Measurements from ENCODE around the gene COASY. TPM values are rescaled to one million over a fixed set of nuclear protein-coding genes. Genes with fewer than 3 reads are reported as not detected.

The COASY gene
- total RNA-seq, 1 experiment from 2014 or later, result 131 TPM

- ATAC-seq (no peak), DNase-seq (ENCODE audit: low spot score) (no peak)
- peaks cover 23% of the 10 kb centered on the region for H3K36me3 Mint-ChIP-seq
- H3K9me3 Mint-ChIP-seq, result no peaks in the 10 kb centered on the region
- no peaks in the 10 kb centered on the region for H3K27me3 Mint-ChIP-seq (ENCODE audit: low read depth)
- no peak overlapping the region for H3K27ac Mint-ChIP-seq
- POLR2A ChIA-PET, result interaction anchor here (0.6 kb wide), 1 partner anchor 30 kb away, joined by 6 read pairs; no protein-coding TSS in a partner anchor
- no peak overlapping the region for H3K4me3 Mint-ChIP-seq
- CTCF ChIA-PET, result no interaction called here
- no peaks in the 10 kb centered on the region for H3K4me1 Mint-ChIP-seq
- TF ChIP-seq AR (CRISPR knock-in tag; IDR thresholded peaks at IDR 0.05), result no peak
- no peak for TF ChIP-seq NR1H2 (CRISPR knock-in tag; IDR thresholded peaks at IDR 0.05)
- no peak for TF ChIP-seq ZMAT4 (CRISPR knock-in tag; IDR thresholded peaks at IDR 0.05)
- TF ChIP-seq NFE2L1 (CRISPR knock-in tag; IDR thresholded peaks at IDR 0.05), result no peak
- TF ChIP-seq ZNF121 (CRISPR knock-in tag; IDR thresholded peaks at IDR 0.05), result no peak
- TF ChIP-seq CTCF (IDR thresholded peaks at IDR 0.05), result no peak
- no peak for TF ChIP-seq SP1 (CRISPR knock-in tag; conservative IDR thresholded peaks at IDR 0.05)
- no peak for TF ChIP-seq MYBL2 (CRISPR knock-in tag; IDR thresholded peaks at IDR 0.05)
- no peak for TF ChIP-seq IRF2 (CRISPR knock-in tag; IDR thresholded peaks at IDR 0.05; ENCODE audit: borderline replicate concordance, low read depth)
- no peak for TF ChIP-seq FOXP1 (CRISPR knock-in tag; IDR thresholded peaks at IDR 0.05; ENCODE audit: borderline replicate concordance)
- no peak for TF ChIP-seq FOXJ3 (CRISPR knock-in tag; IDR thresholded peaks at IDR 0.05; ENCODE audit: borderline replicate concordance)
- no peak for TF ChIP-seq ATF3 (CRISPR knock-in tag; conservative IDR thresholded peaks at IDR 0.05)
- no peak for TF ChIP-seq HMGXB4 (CRISPR knock-in tag; IDR thresholded peaks at IDR 0.05)
- TF ChIP-seq ZNF423 (CRISPR knock-in tag; IDR thresholded peaks at IDR 0.05), result no peak
- TF ChIP-seq JAZF1 (CRISPR knock-in tag; IDR thresholded peaks at IDR 0.05), result no peak
- TF ChIP-seq ZNF263 (CRISPR knock-in tag; IDR thresholded peaks at IDR 0.05; ENCODE audit: low read depth), result no peak
- TF ChIP-seq TEAD4 (CRISPR knock-in tag; IDR thresholded peaks at IDR 0.05), result no peak
- TF ChIP-seq SOX15 (CRISPR knock-in tag; IDR thresholded peaks at IDR 0.05), result no peak
- TF ChIP-seq ZNF671 (CRISPR knock-in tag; IDR thresholded peaks at IDR 0.05), result no peak
- TF ChIP-seq ZNF416 (CRISPR knock-in tag; IDR thresholded peaks at IDR 0.05), result no peak
Observed at GRCh38 chr17:42590886-42591285, 28.9 kb downstream of the COASY start.

GRCh38 chr17:42591411-42591810 is 29.5 kb downstream of the COASY start:
- CTCF ChIA-PET, result interaction anchor here (0.6 to 1.0 kb wide), 2 partner anchors 10 to 13 kb away, joined by 3 to 7 read pairs; no protein-coding TSS in a partner anchor
- DNase-seq (ENCODE audit: low spot score) (no peak), ATAC-seq (no peak)
- H3K27ac Mint-ChIP-seq, result no peak overlapping the region
- no peak for TF ChIP-seq ZMAT4 (CRISPR knock-in tag; IDR thresholded peaks at IDR 0.05)
- TF ChIP-seq IRF1 (CRISPR knock-in tag; IDR thresholded peaks at IDR 0.05), result no peak
- no peak for TF ChIP-seq ARID4B (CRISPR knock-in tag; IDR thresholded peaks at IDR 0.05; ENCODE audit: borderline replicate concordance)
- H3K9me3 Mint-ChIP-seq, result no peaks in the 10 kb centered on the region
- peaks cover 21% of the 10 kb centered on the region for H3K36me3 Mint-ChIP-seq
- H3K27me3 Mint-ChIP-seq (ENCODE audit: low read depth), result no peaks in the 10 kb centered on the region
- no peaks in the 10 kb centered on the region for H3K4me1 Mint-ChIP-seq
- POLR2A ChIA-PET, result no interaction called here
- no peak overlapping the region for H3K4me3 Mint-ChIP-seq

All from WTC11 (cell line).